ENCODE results near the gene SYNE3. TPM values are rescaled to one million over a fixed set of nuclear protein-coding genes. Genes with fewer than 3 reads are reported as not detected.

SYNE3 gene
- total RNA-seq, 1 experiment from 2014 or later = 4.0 TPM

- DNase-seq (ENCODE audit: extremely low read depth, low read depth) = no peak
Observed at GRCh38 chr14:95478818-95479217, 37.6 kb downstream of the SYNE3 start.

- no peak for DNase-seq (ENCODE audit: extremely low read depth, low read depth)
Observed at GRCh38 chr14:95478309-95478708, 38.1 kb downstream of the SYNE3 start.

- DNase-seq (ENCODE audit: extremely low read depth, low read depth) = no peak
Observed at GRCh38 chr14:95477411-95478269, 38.8 kb downstream of the SYNE3 start.

GRCh38 chr14:95476747-95477146, 39.7 kb downstream of the SYNE3 start:
- no peak for DNase-seq (ENCODE audit: extremely low read depth, low read depth)

GRCh38 chr14:95475540-95476240, 40.8 kb downstream of the SYNE3 start:
- DNase-seq (ENCODE audit: extremely low read depth, low read depth) = no peak

GRCh38 chr14:95474941-95475340, 41.5 kb downstream of the SYNE3 start:
- DNase-seq (ENCODE audit: extremely low read depth, low read depth) = no peak

- no peak for DNase-seq (ENCODE audit: extremely low read depth, low read depth)
Observed at GRCh38 chr14:95474486-95474885, 42.0 kb downstream of the SYNE3 start.

GRCh38 chr14:95472819-95473251, 43.6 kb downstream of the SYNE3 start:
- no peak for DNase-seq (ENCODE audit: extremely low read depth, low read depth)

GRCh38 chr14:95471476-95471875, 45.0 kb downstream of the SYNE3 start:
- DNase-seq (ENCODE audit: extremely low read depth, low read depth) = no peak

- DNase-seq (ENCODE audit: extremely low read depth, low read depth) = no peak
Observed at GRCh38 chr14:95471016-95471415, 45.4 kb downstream of the SYNE3 start.

GRCh38 chr14:95469134-95469481, 47.3 kb downstream of the SYNE3 start:
- DNase-seq (ENCODE audit: extremely low read depth, low read depth) = no peak

GRCh38 chr14:95468448-95469133, 47.9 kb downstream of the SYNE3 start:
- DNase-seq (ENCODE audit: extremely low read depth, low read depth) = no peak

- no peak for DNase-seq (ENCODE audit: extremely low read depth, low read depth)
Observed at GRCh38 chr14:95467657-95468056, 48.8 kb downstream of the SYNE3 start.

- no peak for DNase-seq (ENCODE audit: extremely low read depth, low read depth)
Observed at GRCh38 chr14:95467232-95467631, 49.2 kb downstream of the SYNE3 start.

Small RNA genes lying within 50 kb of the gene (small RNA-seq; reads per million reads assigned to genes)
- gene SCARNA13 = 1.4 to 2.2 reads per million in 2 experiments

Other genes starting within 250 kb of the SYNE3 start
- 6.8 and 9.0 TPM in 2 replicates for gene CLMN, start 196.7 kb downstream of the SYNE3 start, total RNA-seq (2014; rRNA removed; shearing (Covaris generic))
- 52.1 and 56.4 TPM in 2 replicates for gene GLRX5, start 18.4 kb upstream of the SYNE3 start, total RNA-seq (2014; rRNA removed; shearing (Covaris generic))
- not detected in 2 replicates for gene TCL1B, start 169.8 kb upstream of the SYNE3 start, total RNA-seq (2014; rRNA removed; shearing (Covaris generic))
- gene TCL1A, start 197.5 kb upstream of the SYNE3 start, total RNA-seq (2014; rRNA removed; shearing (Covaris generic)) = not detected in 2 replicates